Kidney epithelial cell (primary cell): Measurements from ENCODE around the gene B4GALT5. TPM values are rescaled to one million over a fixed set of nuclear protein-coding genes. Genes with fewer than 3 reads are reported as not detected.
"Not testable (repeated sequence)": the region's sequence is repeated elsewhere in the genome, so short reads cannot be mapped to it uniquely, and the experiment has no call there.

ENCODE experiments used
- DNase-seq: peaks from one replicate; pipeline ENCODE4 v3.0.0-alpha.2; 2010; ENCODE audit warnings: low read depth
- H3K27me3 ChIP-seq: 2 replicates; pipeline ENCODE4 v1.6.0; 2011; ENCODE audit warnings: low read length; ENCODE audit not compliant: control insufficient read depth, insufficient read depth
- H3K36me3 ChIP-seq: 2 replicates; pipeline ENCODE4 v1.5.1; 2011; ENCODE audit warnings: low read length; ENCODE audit not compliant: control insufficient read depth, insufficient read depth
- H3K4me3 ChIP-seq: 2 replicates; pipeline ENCODE4 v1.5.1; 2011; ENCODE audit warnings: low read depth, mild to moderate bottlenecking, control low read depth, low read length
- total RNA-seq: library from RNA; depleted of rRNA; stranded (reverse); fragments of >200 nt; gene quantifications from 2 replicates; pipeline ENCODE4 v1.2.3, GENCODE V29; 2015
- TF ChIP-seq, protein P1 (sequence below): IDR thresholded peaks from 2 replicates; pipeline ENCODE4 v1.5.1; 2011; ENCODE audit warnings: mild to moderate bottlenecking, moderate library complexity, low read length, control low read depth, inconsistent platforms; ENCODE audit not compliant: insufficient read depth, poor library complexity, severe bottlenecking

Gene B4GALT5
- total RNA-seq, 1 donor from 2014 or later, result 67.6 TPM

DNA sequence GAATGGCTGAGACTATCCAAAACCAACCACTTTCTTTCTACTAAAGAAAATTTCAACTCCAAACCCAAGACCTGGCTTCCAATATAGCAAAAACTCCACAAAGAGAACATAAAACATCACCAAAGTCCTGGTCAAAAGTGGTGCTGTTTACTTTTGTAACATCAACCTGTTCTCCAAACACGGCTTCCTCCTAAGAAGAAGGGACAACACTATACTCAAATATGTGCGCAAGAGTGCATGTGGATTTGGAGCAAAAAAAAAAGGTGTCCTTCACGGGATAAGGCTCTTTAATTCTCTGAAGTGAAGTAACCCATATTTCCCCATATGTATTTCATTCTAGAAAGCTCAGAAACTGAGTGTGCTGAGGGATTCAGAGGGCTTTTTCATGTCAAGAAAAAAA is 6.6 kb downstream of the B4GALT5 start:
- no peak for DNase-seq
- no peak overlapping the region for H3K4me3 ChIP-seq
- TF ChIP-seq, protein P1, sequence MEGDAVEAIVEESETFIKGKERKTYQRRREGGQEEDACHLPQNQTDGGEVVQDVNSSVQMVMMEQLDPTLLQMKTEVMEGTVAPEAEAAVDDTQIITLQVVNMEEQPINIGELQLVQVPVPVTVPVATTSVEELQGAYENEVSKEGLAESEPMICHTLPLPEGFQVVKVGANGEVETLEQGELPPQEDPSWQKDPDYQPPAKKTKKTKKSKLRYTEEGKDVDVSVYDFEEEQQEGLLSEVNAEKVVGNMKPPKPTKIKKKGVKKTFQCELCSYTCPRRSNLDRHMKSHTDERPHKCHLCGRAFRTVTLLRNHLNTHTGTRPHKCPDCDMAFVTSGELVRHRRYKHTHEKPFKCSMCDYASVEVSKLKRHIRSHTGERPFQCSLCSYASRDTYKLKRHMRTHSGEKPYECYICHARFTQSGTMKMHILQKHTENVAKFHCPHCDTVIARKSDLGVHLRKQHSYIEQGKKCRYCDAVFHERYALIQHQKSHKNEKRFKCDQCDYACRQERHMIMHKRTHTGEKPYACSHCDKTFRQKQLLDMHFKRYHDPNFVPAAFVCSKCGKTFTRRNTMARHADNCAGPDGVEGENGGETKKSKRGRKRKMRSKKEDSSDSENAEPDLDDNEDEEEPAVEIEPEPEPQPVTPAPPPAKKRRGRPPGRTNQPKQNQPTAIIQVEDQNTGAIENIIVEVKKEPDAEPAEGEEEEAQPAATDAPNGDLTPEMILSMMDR, result no peak

DNA sequence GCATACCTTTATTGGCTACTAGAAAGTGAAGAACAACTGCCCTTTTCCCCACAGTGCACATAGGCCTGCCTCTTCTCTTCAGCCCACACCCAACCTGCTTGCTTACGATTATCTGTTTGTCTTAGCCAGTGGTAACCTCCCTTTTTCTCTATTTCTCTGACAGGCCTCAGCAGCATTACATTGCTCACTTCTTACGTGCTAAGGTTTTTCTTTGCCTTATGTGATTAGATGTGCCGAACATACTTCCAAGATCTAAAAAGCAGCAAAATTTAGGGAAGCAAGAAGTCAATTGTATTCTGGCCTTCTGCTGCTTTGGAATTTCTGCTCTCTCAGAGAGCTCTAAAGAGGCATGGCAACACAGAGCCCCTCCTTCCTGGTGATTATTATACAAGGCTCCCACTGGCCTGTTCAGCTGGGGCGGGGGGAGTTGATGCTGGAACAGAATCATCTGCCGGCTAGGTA is 7.0 kb downstream of the B4GALT5 start:
- TF ChIP-seq, protein P1, result no peak
- Histone ChIP-seq H3K36me3 (no peaks in the 10 kb centered on the region), H3K27me3 (no peaks in the 10 kb centered on the region), H3K4me3 (no peak overlapping the region)
- DNase-seq, result no peak

More for the DNA sequence above, 6.6 kb downstream of the B4GALT5 start:
- H3K36me3 ChIP-seq, result no peaks in the 10 kb centered on the region
- no peaks in the 10 kb centered on the region for H3K27me3 ChIP-seq

DNA sequence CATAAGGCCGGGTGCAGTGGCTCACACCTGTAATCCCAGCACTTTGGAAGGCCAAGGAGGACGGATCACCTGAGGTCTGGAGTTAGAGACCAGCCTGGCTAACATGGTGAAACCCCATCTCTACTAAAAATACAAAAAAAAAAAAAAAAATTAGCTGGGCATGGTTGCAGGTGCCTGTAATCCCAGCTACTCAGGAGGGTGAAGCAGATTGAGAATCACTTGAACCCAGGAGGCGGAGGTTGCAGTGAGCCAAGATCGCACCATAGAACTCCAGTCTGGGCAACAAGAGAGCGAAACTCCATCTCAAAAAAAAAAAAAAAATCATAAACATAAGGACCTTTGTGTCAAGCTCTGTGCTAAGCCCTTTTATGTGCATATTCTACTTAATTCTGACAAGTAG is 7.8 kb downstream of the B4GALT5 start:
- not testable (repeated sequence) for DNase-seq, H3K36me3 ChIP-seq, H3K4me3 ChIP-seq, H3K27me3 ChIP-seq

DNA sequence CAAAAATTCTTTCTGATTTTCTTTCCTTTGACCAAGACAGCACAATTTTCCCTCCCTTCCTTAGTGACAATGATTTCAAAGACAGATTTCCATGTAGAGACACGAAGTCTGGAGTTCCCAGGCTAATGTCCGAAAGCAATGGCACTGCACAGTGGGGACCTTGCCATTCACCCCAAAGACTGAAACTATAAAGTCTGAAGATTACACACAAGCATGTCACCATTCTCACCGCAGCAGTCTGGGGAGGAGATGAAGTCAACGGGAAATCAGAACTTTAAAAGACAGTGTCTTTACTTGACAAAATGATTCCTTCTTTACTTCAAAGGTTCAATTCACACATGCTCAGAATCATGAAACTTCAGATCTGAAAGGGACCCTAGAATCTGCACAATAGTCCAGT is 8.3 kb downstream of the B4GALT5 start:
- H3K27me3 ChIP-seq, result no peaks in the 10 kb centered on the region
- no peak for DNase-seq
- H3K36me3 ChIP-seq, result no peaks in the 10 kb centered on the region
- no peak overlapping the region for H3K4me3 ChIP-seq
- TF ChIP-seq, protein P1, result no peak

DNA sequence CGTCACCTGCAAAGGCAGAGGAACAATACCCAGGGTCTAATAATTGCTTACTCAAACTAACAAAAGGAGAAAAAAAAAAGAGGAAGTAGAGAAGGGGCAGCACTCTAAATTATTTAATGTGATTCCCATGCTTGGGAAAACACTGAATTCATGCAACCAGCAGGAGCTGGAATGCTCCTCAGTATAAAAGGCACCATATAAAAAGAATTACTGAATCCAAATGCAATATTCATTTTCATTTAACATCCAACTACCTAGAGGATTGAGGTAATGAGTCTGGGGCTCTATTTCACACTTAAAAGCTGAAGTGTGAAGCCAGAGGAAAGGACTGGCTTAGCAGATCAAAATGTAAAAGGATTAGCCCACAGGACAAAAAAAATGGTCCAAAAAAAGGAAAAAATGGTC is 8.7 kb downstream of the B4GALT5 start:
- Histone ChIP-seq H3K36me3 (no peaks in the 10 kb centered on the region), H3K27me3 (no peaks in the 10 kb centered on the region), H3K4me3 (no peak overlapping the region)
- TF ChIP-seq, protein P1, result no peak
- no peak for DNase-seq

DNA sequence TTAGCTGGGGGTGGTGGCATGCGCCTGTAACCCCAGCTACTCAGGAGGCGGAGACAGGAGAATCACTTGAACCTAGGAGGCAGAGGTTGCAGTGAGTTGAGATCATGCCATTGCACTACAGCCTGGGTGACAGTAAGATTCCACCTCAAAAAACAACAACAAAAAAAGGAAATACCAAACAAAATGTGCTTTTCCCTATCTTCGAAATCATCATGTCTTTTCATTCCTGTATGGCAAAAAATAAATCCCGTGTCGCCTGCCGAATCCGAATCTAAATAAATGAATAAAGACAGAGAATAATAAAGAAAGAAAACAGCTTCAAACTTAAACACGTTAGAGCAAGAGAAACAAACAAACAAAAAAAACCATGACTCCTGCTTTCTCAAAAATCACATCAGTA is 11.8 kb downstream of the B4GALT5 start:
- TF ChIP-seq, protein P1, result no peak
- no peak overlapping the region for H3K4me3 ChIP-seq
- H3K27me3 ChIP-seq, result no peaks in the 10 kb centered on the region
- no peak for DNase-seq
- no peaks in the 10 kb centered on the region for H3K36me3 ChIP-seq
